GM23248 (cell line): ENCODE results near the gene BTC.
"Not testable (repeated sequence)": the region's sequence is repeated elsewhere in the genome, so short reads cannot be mapped to it uniquely, and the experiment has no call there.

Experiments
- EZH2 ChIP-seq: fragments of 200-600 bp; sonication (generic); IDR thresholded peaks from 2 replicates; pipeline ENCODE4 v1.6.1; 2018; ENCODE audit warnings: antibody characterized with exemption, mild to moderate bottlenecking; ENCODE audit not compliant: insufficient read depth, poor library complexity, severe bottlenecking
- EZH2phosphoT487 ChIP-seq: fragments of 200-600 bp; sonication (generic); IDR thresholded peaks from 2 replicates; pipeline ENCODE4 v1.6.1; 2018; ENCODE audit warnings: antibody characterized with exemption, moderate library complexity, mild to moderate bottlenecking, low read depth; ENCODE audit not compliant: insufficient read depth

DNA sequence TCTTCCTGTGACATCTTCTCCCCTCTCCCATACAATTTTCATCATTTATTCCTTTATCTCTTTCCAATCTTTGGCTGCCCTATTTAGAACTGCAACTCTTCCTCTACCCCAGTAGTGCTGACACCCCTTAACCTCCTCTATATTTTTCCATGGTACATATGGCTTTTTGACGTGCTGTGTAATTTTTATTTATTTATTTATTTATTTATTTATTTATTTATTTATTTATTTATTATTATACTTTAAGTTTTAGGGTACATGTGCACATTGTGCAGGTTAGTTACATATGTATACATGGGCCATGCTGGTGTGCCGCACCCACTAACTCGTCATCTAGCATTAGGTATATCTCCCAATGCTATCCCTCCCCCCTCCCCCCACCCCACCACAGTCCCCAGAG lies 17.7 kb upstream of the BTC start:
- TF ChIP-seq EZH2, EZH2phosphoT487: not testable (repeated sequence)
